PC-9 (cell line): Measurements from ENCODE around the gene RBPMS2. TPM values are rescaled to one million over a fixed set of nuclear protein-coding genes. Genes with fewer than 3 reads are reported as not detected.

Source experiments
- BruUV-seq: library from RNA; stranded (reverse); fragments of 400-500 nt; replicated peaks from 2 replicates; lab custom pipeline; 2021; lab: Mats Ljungman, UMichigan
- CTCF ChIA-PET: fragments of 300-600 bp; sonication (Branson Sonifier 250); formaldehyde crosslinking; loops from one replicate; lab custom pipeline; 2022; ENCODE audit warnings: antibody characterized with exemption; lab: Charles Lee
- POLR2A ChIA-PET: fragments of 300-600 bp; sonication (Branson Sonifier 250); formaldehyde crosslinking; loops from one replicate; lab custom pipeline; 2022; ENCODE audit warnings: antibody characterized with exemption; ENCODE audit not compliant: unreplicated experiment; lab: Charles Lee
- DNase-seq, 2 experiments: peaks; one replicate each; pipeline versions ENCODE4 v3.0.0 to v3.0.0-alpha.2; 2015 to 2022; ENCODE audit warnings: mixed read lengths in 1 of 2
- H2AFZ ChIP-seq: fragments of 200-600 bp; sonication (generic); 2 replicates; pipeline ENCODE4 v1.8.1; 2017; ENCODE audit warnings: antibody characterized with exemption
- H3F3A ChIP-seq: fragments of 200-600 bp; sonication (generic); 2 replicates; pipeline ENCODE4 v1.8.1; 2017; ENCODE audit warnings: antibody characterized with exemption, mild to moderate bottlenecking, low read depth; ENCODE audit not compliant: insufficient read depth
- H3K27ac ChIP-seq: fragments of 200-600 bp; sonication (generic); 2 replicates; pipeline ENCODE4 v1.6.1; 2016; ENCODE audit warnings: mixed run types
- H3K27me3 ChIP-seq: fragments of 200-600 bp; sonication (generic); 2 replicates; pipeline ENCODE4 v1.6.1; 2016; ENCODE audit warnings: low read depth, mixed run types; ENCODE audit not compliant: insufficient read depth
- H3K36me3 ChIP-seq: fragments of 200-600 bp; sonication (generic); 2 replicates; pipeline ENCODE4 v1.6.1; 2016; ENCODE audit warnings: low read depth, mixed run types
- H3K4me1 ChIP-seq: fragments of 200-600 bp; sonication (generic); replicated peaks from 2 replicates; pipeline ENCODE4 v1.6.1; 2016; ENCODE audit warnings: mixed run types; ENCODE audit not compliant: insufficient read depth
- H3K4me2 ChIP-seq: fragments of 200-600 bp; sonication (generic); 2 replicates; pipeline ENCODE4 v1.6.1; 2017; ENCODE audit warnings: mixed run types
- H3K4me3 ChIP-seq: fragments of 200-600 bp; sonication (generic); 2 replicates; pipeline ENCODE4 v1.6.1; 2016; ENCODE audit warnings: mixed run types
- H3K79me2 ChIP-seq: fragments of 200-600 bp; sonication (generic); 2 replicates; pipeline ENCODE4 v1.6.1; 2017; ENCODE audit warnings: low read depth, mixed run types
- H3K9me2 ChIP-seq: fragments of 200-600 bp; sonication (generic); 2 replicates; pipeline ENCODE4 v1.8.1; 2017; ENCODE audit warnings: mild to moderate bottlenecking; ENCODE audit not compliant: insufficient read depth
- H3K9me3 ChIP-seq: fragments of 200-600 bp; sonication (generic); 2 replicates; pipeline ENCODE4 v1.8.1; 2016; ENCODE audit warnings: low read depth; ENCODE audit not compliant: insufficient read depth
- H4K20me1 ChIP-seq: fragments of 200-600 bp; sonication (generic); 2 replicates; pipeline ENCODE4 v1.8.1; 2017; ENCODE audit not compliant: insufficient read depth
- EZH2 ChIP-seq: fragments of 200-600 bp; sonication (generic); IDR thresholded peaks from 2 replicates; pipeline ENCODE4 v1.8.0; 2017; ENCODE audit warnings: antibody characterized with exemption, low read depth
- intact Hi-C: fragments of 100-400 bp; cut with micrococcal nuclease; formaldehyde crosslinking; loops from one replicate; pipeline ENCODE4 v1.10.0; 2022; ENCODE audit not compliant: unreplicated experiment
- total RNA-seq: library from RNA; stranded (reverse); gene quantifications from 2 replicates; pipeline ENCODE4 v1.2.3, GENCODE V29; 2021
- TF ChIP-seq, protein P1 (sequence below): fragments of 200-600 bp; sonication (generic); conservative IDR thresholded peaks from 2 replicates; pipeline ENCODE4 v1.6.1; 2017; ENCODE audit warnings: mixed run types, antibody characterized with exemption, mild to moderate bottlenecking, moderate library complexity

The RBPMS2 gene
- total RNA-seq, 1 experiment from 2014 or later: 4.1 TPM

DNA sequence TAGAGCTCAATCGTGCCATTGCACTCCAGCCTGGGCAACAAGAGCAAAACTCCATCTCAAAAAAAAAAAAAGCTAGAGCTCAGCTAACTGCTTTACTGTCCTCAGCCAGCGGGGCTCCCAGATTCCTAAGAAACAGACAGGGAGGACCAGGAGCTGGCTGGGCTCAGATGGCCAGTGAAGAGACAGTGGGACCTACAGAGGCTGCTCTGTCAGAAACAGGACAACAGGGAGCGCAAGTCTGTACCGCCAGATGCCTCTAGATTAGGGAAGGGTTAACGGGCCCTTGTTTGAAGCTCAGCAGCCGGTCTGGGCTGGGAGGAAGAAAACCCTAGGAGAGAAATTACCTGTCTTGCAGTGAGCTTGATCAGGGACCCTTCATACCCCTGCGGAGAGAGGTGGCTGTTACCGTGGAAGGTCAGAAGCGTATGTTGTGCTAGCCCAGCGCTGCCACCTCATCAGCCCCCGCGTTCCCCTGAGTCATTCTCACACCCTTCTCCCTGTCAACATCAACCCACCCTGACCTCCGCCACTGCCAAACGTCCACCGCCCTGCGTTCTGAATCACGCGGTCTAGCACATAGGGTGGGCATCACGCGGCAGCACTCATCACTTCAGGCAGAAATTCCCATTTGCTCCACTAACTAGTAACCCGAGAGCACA lies 25.3 kb downstream of the RBPMS2 start:
- TF ChIP-seq, protein P1, sequence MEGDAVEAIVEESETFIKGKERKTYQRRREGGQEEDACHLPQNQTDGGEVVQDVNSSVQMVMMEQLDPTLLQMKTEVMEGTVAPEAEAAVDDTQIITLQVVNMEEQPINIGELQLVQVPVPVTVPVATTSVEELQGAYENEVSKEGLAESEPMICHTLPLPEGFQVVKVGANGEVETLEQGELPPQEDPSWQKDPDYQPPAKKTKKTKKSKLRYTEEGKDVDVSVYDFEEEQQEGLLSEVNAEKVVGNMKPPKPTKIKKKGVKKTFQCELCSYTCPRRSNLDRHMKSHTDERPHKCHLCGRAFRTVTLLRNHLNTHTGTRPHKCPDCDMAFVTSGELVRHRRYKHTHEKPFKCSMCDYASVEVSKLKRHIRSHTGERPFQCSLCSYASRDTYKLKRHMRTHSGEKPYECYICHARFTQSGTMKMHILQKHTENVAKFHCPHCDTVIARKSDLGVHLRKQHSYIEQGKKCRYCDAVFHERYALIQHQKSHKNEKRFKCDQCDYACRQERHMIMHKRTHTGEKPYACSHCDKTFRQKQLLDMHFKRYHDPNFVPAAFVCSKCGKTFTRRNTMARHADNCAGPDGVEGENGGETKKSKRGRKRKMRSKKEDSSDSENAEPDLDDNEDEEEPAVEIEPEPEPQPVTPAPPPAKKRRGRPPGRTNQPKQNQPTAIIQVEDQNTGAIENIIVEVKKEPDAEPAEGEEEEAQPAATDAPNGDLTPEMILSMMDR: no peak
- TF ChIP-seq EZH2: no peak
- peaks cover 4% of the 10 kb centered on the region; the same call in 1 of the 2 replicates for H3F3A ChIP-seq
- no TSS peak for BruUV-seq
- ChIA-PET POLR2A (no interaction called here), CTCF (interaction anchor here (0.7 kb wide), 1 partner anchor 34 kb away, joined by 5 read pairs; no protein-coding TSS in a partner anchor)
- H3K9me2 ChIP-seq: no peaks in the 10 kb centered on the region
- intact Hi-C loops: no loop called here
- H4K20me1 ChIP-seq: no peaks in the 10 kb centered on the region
- no peak overlapping the region for H3K27ac ChIP-seq
- peaks cover 17% of the 10 kb centered on the region for H3K4me1 ChIP-seq
- no peak overlapping the region for H3K4me2 ChIP-seq
- H3K36me3 ChIP-seq: no peaks in the 10 kb centered on the region
- no peaks in the 10 kb centered on the region for H3K79me2 ChIP-seq
- H2AFZ ChIP-seq: no peak overlapping the region
- DNase-seq: peak in 1 of 2 experiments; percentile 5
- no peaks in the 10 kb centered on the region for H3K27me3 ChIP-seq
- no peaks in the 10 kb centered on the region for H3K9me3 ChIP-seq
- H3K4me3 ChIP-seq: no peak overlapping the region

DNA sequence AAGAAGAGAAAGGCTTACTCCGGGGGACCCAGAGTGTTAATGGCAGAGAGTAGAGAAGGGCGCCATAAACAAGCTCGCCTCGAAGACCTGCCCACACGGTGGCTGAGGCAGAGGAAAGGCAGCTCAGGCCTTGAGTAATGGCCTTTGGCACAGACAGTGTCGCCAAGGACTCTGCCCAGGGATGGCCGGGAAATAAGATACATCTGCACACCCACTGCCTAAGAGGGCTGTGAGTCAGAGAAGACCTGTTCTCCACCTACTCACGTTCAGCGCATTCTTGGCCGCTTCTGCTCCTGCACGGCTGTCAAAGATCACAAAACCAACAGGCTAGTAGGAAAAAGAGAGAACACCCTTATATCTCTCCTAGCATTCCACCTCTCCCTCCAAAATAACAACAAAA lies 26.2 kb downstream of the RBPMS2 start:
- no TSS peak for BruUV-seq
- TF ChIP-seq, protein P1: no peak
- TF ChIP-seq EZH2: no peak
- Histone ChIP-seq H3K36me3 (no peaks in the 10 kb centered on the region), H3K79me2 (no peaks in the 10 kb centered on the region), H3K9me2 (no peaks in the 10 kb centered on the region), H3F3A (peaks cover 4% of the 10 kb centered on the region; the same call in 1 of the 2 replicates), H3K27ac (no peak overlapping the region), H4K20me1 (no peaks in the 10 kb centered on the region), H3K4me1 (peaks cover 17% of the 10 kb centered on the region), H3K9me3 (no peaks in the 10 kb centered on the region), H2AFZ (no peak overlapping the region), H3K27me3 (no peaks in the 10 kb centered on the region), H3K4me2 (peak overlapping the region; percentile 48), H3K4me3 (no peak overlapping the region)
- POLR2A ChIA-PET: interaction anchor here (0.5 kb wide), 1 partner anchor 32 kb away, joined by 3 read pairs; no protein-coding TSS in a partner anchor
- intact Hi-C loops: no loop called here
- CTCF ChIA-PET: interaction anchor here (0.6 to 1.2 kb wide), 3 partner anchors 35 to 266 kb away, joined by 3 to 5 read pairs (median 3); no protein-coding TSS in a partner anchor
- peak; percentile 79 to 85 for DNase-seq

DNA sequence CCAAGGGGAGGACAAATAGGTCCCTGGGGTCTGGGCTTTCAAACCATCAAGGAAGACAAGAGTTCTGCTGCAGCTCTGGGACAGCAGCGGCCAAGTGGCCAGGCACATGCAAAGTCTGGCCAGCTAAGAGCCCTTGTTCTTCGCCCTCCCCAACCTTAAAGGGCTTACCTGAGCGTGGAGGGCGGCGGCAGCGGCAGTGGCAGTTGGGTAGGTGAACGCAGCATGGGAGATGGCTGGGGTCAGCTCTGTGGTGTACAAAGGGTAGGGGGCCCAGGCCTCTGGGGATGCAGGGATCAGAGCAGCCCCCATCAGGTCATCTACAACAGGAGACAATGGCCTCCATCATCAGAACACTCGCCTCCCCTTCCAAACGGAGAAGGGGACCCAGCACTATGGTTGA lies 27.1 kb downstream of the RBPMS2 start:
- no peak for TF ChIP-seq EZH2
- TF ChIP-seq, protein P1: no peak
- CTCF ChIA-PET: interaction anchor here (1.2 kb wide), 1 partner anchor 62 kb away, joined by 3 read pairs; no protein-coding TSS in a partner anchor
- BruUV-seq: no TSS peak

More for the DNA sequence above, 27.1 kb downstream of the RBPMS2 start:
- Histone ChIP-seq H3K4me2 (no peak overlapping the region), H3K27me3 (no peaks in the 10 kb centered on the region), H3K36me3 (no peaks in the 10 kb centered on the region), H3K27ac (no peak overlapping the region), H3K4me3 (no peak overlapping the region), H3K4me1 (peaks cover 17% of the 10 kb centered on the region), H2AFZ (no peak overlapping the region), H4K20me1 (no peaks in the 10 kb centered on the region), H3K9me2 (no peaks in the 10 kb centered on the region), H3F3A (peaks cover 4% of the 10 kb centered on the region; the same call in 1 of the 2 replicates), H3K79me2 (no peaks in the 10 kb centered on the region), H3K9me3 (no peaks in the 10 kb centered on the region)
- intact Hi-C loops: no loop called here
- no peak for DNase-seq
- POLR2A ChIA-PET: no interaction called here
